ENCODE measurements around the gene LIAS.
"Not testable (repeated sequence)": the region's sequence is repeated elsewhere in the genome, so short reads cannot be mapped to it uniquely, and the experiment has no call there.

The LIAS gene

DNA sequence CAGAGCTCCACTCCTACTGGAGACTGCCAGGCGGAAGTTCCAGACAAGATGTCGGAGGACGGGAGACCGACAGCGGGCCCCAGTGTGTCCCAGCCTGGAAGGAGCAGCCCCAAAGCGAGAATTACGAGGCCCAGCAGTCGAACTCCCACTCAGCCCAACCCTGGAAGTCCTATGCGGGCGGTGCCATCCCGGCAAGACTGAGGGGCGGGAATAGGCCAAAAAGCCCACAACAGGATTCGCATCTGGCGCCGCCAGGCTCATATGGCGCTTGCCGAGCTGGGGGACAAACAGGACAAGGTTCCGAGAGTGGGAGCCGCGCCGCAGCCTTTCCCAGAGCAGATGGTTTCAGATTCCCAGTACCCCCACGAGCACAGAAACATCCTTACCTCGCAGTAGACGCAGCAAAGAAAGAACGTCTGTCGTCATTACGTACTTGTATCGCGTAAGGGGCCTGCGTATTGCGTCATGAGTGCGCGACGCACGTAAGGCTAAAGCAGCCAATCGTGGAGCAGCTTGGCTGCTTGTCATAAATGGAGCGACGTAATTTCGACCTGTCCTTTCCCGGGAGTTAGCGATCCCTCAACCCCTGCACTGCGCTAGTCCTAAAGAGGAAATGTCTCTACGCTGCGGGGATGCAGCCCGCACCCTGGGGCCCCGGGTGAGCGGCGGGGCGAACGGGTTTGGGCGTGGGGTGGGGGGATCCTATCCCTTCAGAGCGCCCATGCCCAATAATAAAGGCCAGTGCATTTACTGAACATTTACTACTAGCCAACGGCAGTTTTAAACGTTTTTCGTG is at the start of gene LIAS, which contains the start of gene RPL9:
LIAS (plus strand) TSS at position 552 of the 796 bp plus-strand sequence; CDS start at position 614, 62 bp downstream.
RPL9 (minus strand) TSS at position 418 of the 796 bp plus-strand sequence. CDS start 483 bp downstream, outside the sequence.
- CTCF ChIA-PET: interaction anchor here (2.5 kb wide), 1 partner anchor 10 kb away, joined by 14 read pairs; no protein-coding TSS in a partner anchor
- peak; percentile 95 for DNase-seq
- peaks cover 58% of the 10 kb centered on the region for H3K4me1 Mint-ChIP-seq
- peak within 1 kb of the TSS; percentile 100 for H3K27ac Mint-ChIP-seq
- no peaks in the 10 kb centered on the region for H3K9me3 Mint-ChIP-seq
- H3K4me3 Mint-ChIP-seq: peak within 1 kb of the TSS; percentile 98
- H3K36me3 Mint-ChIP-seq: peaks cover 51% of the 10 kb centered on the region
- H3K27me3 Mint-ChIP-seq: no peaks in the 10 kb centered on the region

- Mint-ChIP-seq H3K27ac (no peak overlapping the region), H3K9me3 (no peaks in the 10 kb centered on the region), H3K36me3 (no peaks in the 10 kb centered on the region), H3K4me3 (no peak overlapping the region), H3K27me3 (peaks cover 5% of the 10 kb centered on the region), H3K4me1 (no peaks in the 10 kb centered on the region)
- CTCF ChIA-PET: no interaction called here
- no peak for DNase-seq
Observed at GRCh38 chr4:39410415-39410814, 48.4 kb upstream of the LIAS start.

DNA sequence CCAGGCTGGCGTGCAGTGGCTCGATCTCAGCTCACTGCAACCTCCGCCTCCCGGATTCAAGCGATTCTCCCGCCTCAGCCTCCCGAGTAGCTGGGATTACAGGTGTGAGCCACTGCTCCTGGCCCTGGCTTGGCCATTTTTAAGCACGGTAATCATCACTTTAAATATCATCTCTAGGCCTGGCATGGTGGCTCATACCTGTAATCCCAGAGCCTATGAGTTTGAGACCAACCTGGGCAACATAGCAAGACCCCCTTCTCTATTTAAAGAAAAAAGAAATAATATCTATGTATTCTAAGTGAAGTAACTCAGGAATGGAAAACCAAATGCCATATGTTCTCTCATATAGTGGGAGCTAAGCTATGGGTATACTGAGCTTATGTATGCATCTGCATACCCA is 47.3 kb upstream of the LIAS start:
- H3K9me3 Mint-ChIP-seq, H3K27ac Mint-ChIP-seq, H3K27me3 Mint-ChIP-seq, H3K36me3 Mint-ChIP-seq, DNase-seq, H3K4me1 Mint-ChIP-seq, CTCF ChIA-PET, H3K4me3 Mint-ChIP-seq: not testable (repeated sequence)

- no peak overlapping the region for H3K4me3 Mint-ChIP-seq
- no peak overlapping the region for H3K27ac Mint-ChIP-seq
- CTCF ChIA-PET: no interaction called here
- H3K4me1 Mint-ChIP-seq: no peaks in the 10 kb centered on the region
- DNase-seq: no peak
- no peaks in the 10 kb centered on the region for H3K36me3 Mint-ChIP-seq
- no peaks in the 10 kb centered on the region for H3K9me3 Mint-ChIP-seq
- H3K27me3 Mint-ChIP-seq: peaks cover 7% of the 10 kb centered on the region
Observed at GRCh38 chr4:39415678-39416283, 43.1 kb upstream of the LIAS start.

DNA sequence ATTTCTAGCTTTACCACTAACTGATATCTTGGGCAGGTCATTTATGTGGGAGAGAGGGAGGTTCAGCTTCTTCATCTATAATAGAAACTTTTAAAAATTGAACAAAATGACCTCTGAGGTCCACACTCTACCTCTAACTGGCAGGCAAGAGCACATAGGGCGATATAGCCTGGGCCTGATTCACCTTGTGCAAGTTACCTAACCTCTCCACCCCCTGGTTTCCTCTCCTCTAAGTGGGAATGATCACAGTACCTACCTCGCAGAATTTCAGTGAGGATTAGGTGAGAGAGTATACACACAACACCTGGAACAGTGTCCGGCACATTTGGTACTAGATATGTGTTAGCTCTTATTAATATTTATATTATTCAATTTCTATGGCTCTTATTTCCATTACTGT is 36.6 kb upstream of the LIAS start:
- Mint-ChIP-seq H3K36me3 (no peaks in the 10 kb centered on the region), H3K4me3 (no peak overlapping the region), H3K27me3 (peaks cover 1% of the 10 kb centered on the region), H3K4me1 (no peaks in the 10 kb centered on the region), H3K27ac (no peak overlapping the region), H3K9me3 (no peaks in the 10 kb centered on the region)
- no peak for DNase-seq
- CTCF ChIA-PET: interaction anchor here (1.4 kb wide), 1 partner anchor 10 kb away, joined by 4 read pairs; no protein-coding TSS in a partner anchor

DNA sequence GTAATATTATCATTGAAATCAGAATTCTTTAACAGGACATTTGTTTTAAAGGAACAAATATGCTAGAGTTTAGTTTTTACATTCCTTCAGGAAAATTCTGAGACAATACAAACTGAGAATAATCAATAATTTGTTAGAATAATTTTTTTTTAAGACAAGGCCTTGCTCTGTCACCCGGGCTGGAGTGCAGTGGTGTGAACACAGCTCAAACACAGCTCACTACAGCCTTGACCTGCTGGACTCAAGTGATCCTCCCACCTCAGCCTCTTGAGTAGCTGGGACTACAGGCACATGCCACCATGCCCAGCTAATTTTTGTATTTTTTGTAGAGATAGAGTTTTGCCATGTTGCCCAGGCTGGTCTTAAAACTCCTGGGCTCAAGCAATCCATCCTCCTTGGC is 33.6 kb upstream of the LIAS start:
- not testable (repeated sequence) for H3K9me3 Mint-ChIP-seq, H3K4me1 Mint-ChIP-seq, H3K4me3 Mint-ChIP-seq, H3K27me3 Mint-ChIP-seq, H3K27ac Mint-ChIP-seq, H3K36me3 Mint-ChIP-seq, DNase-seq
- CTCF ChIA-PET: interaction anchor here (0.6 kb wide), 1 partner anchor 46 kb away, joined by 3 read pairs; no protein-coding TSS in a partner anchor

DNA sequence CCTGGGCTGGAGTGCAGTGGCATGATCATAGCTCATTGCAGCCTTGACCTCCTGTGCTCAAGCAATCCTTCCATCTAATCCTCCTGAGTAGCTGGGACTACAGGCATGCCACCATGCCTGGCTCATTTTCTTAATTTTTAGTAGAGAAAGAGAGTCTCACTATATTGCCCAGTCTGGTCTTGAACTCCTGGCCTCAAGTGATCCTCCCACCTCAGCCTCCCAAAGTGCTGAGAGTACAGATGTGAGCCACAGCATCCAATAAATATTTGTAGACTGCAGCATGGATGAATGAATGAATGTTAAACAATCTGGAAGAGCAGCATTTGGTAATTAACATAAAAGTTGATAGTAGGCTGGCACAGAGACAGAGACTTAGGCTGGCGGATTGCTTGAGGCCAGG is 32.1 kb upstream of the LIAS start:
- Mint-ChIP-seq H3K9me3 (no peaks in the 10 kb centered on the region), H3K27ac (no peak overlapping the region), H3K4me1 (no peaks in the 10 kb centered on the region), H3K4me3 (no peak overlapping the region), H3K27me3 (no peaks in the 10 kb centered on the region), H3K36me3 (no peaks in the 10 kb centered on the region)
- CTCF ChIA-PET: no interaction called here
- DNase-seq: no peak

DNA sequence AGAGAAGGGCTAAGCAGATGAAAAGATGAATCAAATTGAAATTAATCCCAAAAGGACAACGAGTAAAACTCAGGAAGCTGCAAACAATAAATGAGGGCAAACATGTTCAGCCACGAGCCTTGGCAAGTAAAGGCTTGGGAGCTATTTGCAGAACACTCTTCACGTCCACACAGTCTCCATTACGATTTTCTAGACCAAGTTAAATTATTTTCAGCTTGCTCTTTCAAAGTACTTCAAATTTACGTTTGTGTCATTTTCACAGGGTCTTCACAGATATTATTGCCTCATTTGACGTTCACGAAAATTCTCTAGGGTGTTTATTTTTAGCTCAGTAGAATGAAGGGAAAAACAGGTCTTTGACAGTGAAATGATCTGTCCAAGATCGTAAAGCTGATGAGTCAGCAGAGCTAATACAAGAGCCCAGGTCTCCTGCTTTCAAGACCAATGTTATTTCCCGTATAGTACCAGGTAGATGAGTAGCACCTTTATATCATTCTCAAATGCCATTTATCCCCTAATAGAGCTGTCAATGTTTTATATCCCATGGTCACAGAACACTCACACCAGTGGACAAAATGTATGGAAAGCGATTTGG is 31.2 kb upstream of the LIAS start:
- Mint-ChIP-seq H3K36me3 (no peaks in the 10 kb centered on the region), H3K9me3 (no peaks in the 10 kb centered on the region), H3K4me1 (no peaks in the 10 kb centered on the region), H3K27me3 (no peaks in the 10 kb centered on the region), H3K27ac (no peak overlapping the region), H3K4me3 (no peak overlapping the region)
- DNase-seq: no peak
- CTCF ChIA-PET: interaction anchor here (1.1 kb wide), 1 partner anchor 9 kb away, joined by 3 read pairs; no protein-coding TSS in a partner anchor

- no peak overlapping the region for H3K27ac Mint-ChIP-seq
- H3K36me3 Mint-ChIP-seq: no peaks in the 10 kb centered on the region
- no peak overlapping the region for H3K4me3 Mint-ChIP-seq
- no peaks in the 10 kb centered on the region for H3K27me3 Mint-ChIP-seq
- no peaks in the 10 kb centered on the region for H3K4me1 Mint-ChIP-seq
- CTCF ChIA-PET: interaction anchor here (1.0 kb wide), 1 partner anchor 39 kb away, joined by 3 read pairs; no protein-coding TSS in a partner anchor
- DNase-seq: no peak
- H3K9me3 Mint-ChIP-seq: no peaks in the 10 kb centered on the region
Observed at GRCh38 chr4:39429476-39430334, 29.2 kb upstream of the LIAS start.

DNA sequence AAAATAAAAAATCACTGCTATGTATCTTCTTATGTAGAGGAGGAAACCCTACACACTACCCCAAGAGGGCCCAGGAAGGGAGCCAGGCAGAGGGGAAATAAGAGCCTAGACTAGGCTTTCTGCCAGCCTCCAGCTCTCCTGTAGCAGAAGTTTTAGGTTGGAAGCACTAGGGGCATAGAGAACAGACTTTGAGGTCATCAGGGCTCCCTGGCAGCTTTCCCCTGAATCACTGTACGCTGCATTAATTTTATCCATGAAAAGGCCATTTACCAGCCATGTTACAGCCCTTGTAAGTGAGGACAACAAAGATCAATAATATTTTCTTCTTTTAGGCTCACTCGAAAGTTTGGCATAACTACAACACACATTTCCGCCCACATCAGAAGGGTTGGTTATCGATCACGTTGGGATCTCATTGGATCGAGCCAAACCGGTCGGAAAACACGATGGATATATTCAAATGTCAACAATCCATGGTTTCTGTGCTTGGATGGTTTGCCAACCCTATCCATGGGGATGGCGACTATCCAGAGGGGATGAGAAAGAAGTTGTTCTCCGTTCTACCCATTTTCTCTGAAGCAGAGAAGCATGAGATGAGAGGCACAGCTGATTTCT is 24.9 kb upstream of the LIAS start:
- peaks cover 15% of the 10 kb centered on the region for H3K27me3 Mint-ChIP-seq
- H3K9me3 Mint-ChIP-seq: no peaks in the 10 kb centered on the region
- no peaks in the 10 kb centered on the region for H3K4me1 Mint-ChIP-seq
- DNase-seq: no peak
- CTCF ChIA-PET: no interaction called here
- no peaks in the 10 kb centered on the region for H3K36me3 Mint-ChIP-seq
- no peak overlapping the region for H3K27ac Mint-ChIP-seq
- H3K4me3 Mint-ChIP-seq: no peak overlapping the region

GRCh38 chr4:39435659-39436563 is 22.9 kb upstream of the LIAS start:
- Mint-ChIP-seq H3K4me1 (no peaks in the 10 kb centered on the region), H3K4me3 (no peak overlapping the region), H3K9me3 (no peaks in the 10 kb centered on the region), H3K27me3 (peaks cover 29% of the 10 kb centered on the region), H3K36me3 (no peaks in the 10 kb centered on the region), H3K27ac (no peak overlapping the region)
- no peak for DNase-seq
- CTCF ChIA-PET: interaction anchor here (0.7 to 1.5 kb wide), 4 partner anchors 8 to 217 kb away, joined by 3 to 4 read pairs (median 4); no protein-coding TSS in a partner anchor

DNA sequence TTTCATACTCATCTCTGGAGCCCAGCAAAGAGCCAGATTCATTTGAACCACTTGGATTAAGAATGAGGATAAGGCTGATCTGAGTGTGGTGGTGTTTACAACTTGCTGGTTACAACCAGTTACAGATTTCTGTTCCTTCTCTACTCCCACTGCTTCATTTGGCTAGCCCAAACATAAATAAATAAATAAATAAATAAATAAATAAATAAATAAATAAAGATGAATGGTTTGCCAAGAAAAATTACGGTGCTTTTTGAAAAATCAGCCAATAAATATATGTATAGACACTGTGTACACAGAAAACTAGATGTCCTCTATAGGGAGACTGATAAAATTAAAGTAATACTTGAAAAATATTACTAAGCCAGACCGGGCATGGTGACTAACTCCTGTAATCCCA is 17.3 kb upstream of the LIAS start:
- DNase-seq: no peak
- no peaks in the 10 kb centered on the region for H3K4me1 Mint-ChIP-seq
- no peaks in the 10 kb centered on the region for H3K9me3 Mint-ChIP-seq
- H3K27me3 Mint-ChIP-seq: peaks cover 35% of the 10 kb centered on the region
- CTCF ChIA-PET: no interaction called here
- H3K36me3 Mint-ChIP-seq: no peaks in the 10 kb centered on the region
- H3K27ac Mint-ChIP-seq: no peak overlapping the region
- H3K4me3 Mint-ChIP-seq: no peak overlapping the region

- H3K4me1 Mint-ChIP-seq: peaks cover 12% of the 10 kb centered on the region
- H3K36me3 Mint-ChIP-seq: peaks cover 2% of the 10 kb centered on the region
- CTCF ChIA-PET: no interaction called here
- no peak overlapping the region for H3K27ac Mint-ChIP-seq
- no peak for DNase-seq
- H3K27me3 Mint-ChIP-seq: peaks cover 34% of the 10 kb centered on the region
- no peaks in the 10 kb centered on the region for H3K9me3 Mint-ChIP-seq
- no peak overlapping the region for H3K4me3 Mint-ChIP-seq
Observed at GRCh38 chr4:39442998-39443397, 15.9 kb upstream of the LIAS start.

Data from activated naive CD4-positive, alpha-beta T cell treated with anti-CD3 and anti-CD28 coated beads, Interleukin-2, amount 10 ng/mL, durations not matched to agents 7 days and 5 days (primary cell).